ENCODE results near the gene DNAJC4.
A peak's percentile ranks its signal among the peaks of the same experiment; 100 is the strongest.

DNAJC4 gene

DNA sequence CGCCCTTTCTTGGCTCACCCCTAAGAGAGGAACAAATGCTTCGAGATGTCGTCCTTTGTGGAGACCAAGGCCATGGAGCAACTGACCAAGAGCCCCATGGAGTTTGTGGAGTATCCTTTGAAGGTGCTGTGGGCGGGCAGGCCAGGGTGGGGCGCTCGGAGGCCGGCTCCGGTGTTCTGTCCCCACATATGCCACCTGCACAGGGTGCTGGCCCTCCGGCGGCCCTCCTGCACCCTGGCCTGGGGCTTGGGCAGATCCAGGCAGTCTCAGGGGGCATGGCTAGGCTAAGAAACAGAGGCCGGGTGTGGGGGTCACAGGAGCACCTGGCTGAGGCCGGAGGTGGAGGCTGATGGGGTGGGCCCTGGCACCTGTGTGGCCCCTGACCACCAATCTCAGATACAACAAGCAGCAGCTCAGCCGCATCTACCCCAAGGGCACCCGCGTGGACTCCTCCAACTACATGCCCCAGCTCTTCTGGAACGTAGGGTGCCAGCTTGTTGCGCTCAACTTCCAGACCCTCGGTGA lies 31.3 kb downstream of the DNAJC4 start:
- no peak for DNase-seq

DNA sequence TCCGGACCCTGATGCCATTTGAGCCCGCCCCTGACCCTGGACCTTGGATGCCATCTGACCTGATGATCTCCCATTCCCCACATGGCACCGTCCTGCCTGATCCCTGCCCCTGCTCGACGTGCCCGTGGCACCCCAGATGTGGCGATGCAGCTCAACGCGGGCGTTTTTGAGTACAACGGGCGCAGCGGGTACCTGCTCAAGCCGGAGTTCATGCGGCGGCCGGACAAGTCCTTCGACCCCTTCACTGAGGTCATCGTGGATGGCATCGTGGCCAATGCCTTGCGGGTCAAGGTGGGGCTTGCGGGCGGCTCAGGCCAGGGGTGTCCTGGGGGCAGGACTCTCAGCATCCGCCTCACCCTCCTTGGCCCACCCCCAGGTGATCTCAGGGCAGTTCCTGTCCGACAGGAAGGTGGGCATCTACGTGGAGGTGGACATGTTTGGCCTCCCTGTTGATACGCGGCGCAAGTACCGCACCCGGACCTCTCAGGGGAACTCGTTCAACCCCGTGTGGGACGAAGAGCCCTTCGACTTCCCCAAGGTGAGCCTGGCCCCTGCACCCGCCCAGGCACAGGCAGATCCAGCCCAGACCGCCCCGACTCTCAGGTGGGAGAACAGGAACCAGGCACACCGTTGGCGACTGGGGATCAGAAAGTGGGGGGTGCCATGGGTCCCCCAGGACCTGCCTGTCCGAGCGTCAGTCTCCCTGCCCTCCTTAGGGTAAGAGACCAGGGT lies 32.1 kb downstream of the DNAJC4 start:
- no peak for DNase-seq

DNA sequence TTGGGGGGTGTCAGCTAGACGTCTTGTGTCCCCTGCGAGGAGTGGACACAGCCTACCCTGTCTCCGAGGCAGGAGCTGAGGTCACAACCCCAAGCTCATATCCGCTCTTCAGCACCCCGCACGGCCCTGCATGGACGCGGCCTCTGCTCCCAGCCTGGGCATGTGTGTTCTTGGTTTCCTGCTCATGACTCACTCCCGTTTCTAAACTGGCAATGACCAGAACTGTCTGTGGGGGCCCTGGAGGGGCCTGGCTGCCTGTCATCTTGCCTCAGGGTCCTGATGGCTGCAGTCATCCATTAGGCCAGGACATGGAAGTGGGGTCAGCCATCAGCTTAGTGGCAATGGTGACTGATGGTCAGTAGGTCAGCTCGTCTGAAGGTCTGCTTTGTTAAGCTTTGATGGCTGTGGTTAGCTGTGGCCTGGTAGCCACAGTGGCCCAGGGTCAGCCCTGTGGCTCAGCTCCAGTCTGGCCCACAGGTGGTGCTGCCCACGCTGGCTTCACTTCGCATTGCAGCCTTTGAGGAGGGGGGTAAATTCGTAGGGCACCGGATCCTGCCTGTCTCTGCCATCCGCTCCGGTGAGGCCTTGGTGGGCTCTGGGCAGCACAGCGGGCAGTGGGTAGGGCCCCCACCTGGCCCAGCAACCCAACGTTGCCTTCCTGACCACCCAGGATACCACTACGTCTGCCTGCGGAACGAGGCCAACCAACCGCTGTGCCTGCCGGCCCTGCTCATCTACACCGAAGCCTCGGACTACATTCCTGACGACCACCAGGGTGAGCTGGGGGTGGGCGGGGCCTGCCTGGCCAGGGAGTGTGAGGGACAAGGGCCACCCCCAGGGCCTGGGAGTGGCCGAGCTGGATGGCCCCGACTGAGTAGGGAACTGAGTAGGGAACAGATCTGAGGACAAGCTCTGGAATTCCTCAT lies 32.9 kb downstream of the DNAJC4 start:
- DNase-seq: no peak

- no peak for DNase-seq
Measured at GRCh38 chr11:64263947-64264317, 33.6 kb downstream of the DNAJC4 start.

DNA sequence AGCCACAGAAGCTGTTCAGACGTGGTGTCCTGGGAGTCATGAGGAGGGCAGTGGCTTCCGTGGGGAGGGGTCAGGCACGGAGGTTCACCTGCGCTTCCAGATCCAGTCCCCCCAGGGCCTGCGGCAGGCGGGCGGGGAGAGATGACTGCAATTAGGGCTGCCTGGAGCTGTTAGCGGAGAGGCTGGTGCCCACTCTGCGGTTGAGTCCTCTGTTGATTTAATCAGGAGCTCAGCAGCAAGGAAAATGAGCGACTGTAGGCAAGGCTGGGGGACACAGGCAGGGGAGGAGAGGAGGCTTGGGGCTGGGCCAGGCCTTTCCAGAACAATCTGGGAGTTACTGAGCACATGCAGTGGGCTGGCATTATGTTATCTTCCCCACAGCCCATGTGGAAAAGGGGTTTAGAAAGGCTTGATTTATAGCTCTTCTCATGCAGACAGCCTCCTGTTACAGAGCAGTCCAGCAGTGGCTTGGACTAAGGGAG lies 34.1 kb downstream of the DNAJC4 start:
- no peak for DNase-seq

GRCh38 chr11:64265176-64266160 lies 35.1 kb downstream of the DNAJC4 start:
- no peak for DNase-seq

DNA sequence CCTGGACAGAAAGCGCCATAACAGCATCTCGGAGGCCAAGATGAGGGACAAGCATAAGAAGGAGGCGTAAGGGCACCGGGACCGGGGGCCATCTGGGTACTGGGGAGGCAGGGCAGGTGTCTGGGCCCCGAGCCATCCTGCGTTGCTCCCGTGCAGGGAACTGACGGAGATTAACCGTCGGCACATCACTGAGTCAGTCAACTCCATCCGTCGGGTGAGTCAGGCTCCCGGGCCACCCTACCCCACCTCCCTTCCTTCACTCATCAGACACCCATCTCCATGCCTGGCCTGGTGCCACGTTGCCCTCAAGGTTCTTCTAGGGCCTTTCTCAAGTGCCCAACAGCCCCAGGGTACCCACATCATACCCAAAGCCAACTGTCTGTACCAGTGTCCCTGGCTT lies 36.0 kb downstream of the DNAJC4 start:
- no peak for DNase-seq

DNA sequence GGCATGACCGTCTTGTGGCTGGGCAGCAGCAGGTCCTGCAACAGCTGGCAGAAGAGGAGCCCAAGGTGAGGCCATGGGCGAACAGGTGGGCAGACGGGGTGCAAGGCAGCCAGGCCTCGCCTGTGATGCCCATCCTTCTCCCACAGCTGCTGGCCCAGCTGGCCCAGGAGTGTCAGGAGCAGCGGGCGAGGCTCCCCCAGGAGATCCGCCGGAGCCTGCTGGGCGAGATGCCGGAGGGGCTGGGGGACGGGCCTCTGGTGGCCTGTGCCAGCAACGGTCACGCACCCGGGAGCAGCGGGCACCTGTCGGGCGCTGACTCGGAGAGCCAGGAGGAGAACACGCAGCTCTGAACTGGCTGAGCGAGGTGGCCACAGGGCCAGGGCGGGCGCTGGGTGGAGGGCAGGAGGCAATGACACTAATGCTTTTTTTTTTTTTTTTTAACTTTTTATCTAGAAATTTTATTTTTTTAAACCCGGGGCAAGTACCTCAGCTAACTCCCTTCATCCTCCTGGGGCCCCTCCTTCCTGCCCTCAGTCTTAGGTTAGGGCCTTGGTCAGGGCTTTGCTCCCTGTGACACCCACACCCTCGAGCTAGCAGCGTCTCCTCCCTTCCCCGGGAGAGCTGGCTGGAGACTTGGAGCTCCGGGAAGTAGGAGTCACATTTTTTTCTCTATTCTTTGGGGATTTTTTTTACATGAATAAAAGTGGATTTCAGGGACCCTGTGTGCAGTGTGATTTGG lies 37.0 kb downstream of the DNAJC4 start:
- DNase-seq: no peak

DNA sequence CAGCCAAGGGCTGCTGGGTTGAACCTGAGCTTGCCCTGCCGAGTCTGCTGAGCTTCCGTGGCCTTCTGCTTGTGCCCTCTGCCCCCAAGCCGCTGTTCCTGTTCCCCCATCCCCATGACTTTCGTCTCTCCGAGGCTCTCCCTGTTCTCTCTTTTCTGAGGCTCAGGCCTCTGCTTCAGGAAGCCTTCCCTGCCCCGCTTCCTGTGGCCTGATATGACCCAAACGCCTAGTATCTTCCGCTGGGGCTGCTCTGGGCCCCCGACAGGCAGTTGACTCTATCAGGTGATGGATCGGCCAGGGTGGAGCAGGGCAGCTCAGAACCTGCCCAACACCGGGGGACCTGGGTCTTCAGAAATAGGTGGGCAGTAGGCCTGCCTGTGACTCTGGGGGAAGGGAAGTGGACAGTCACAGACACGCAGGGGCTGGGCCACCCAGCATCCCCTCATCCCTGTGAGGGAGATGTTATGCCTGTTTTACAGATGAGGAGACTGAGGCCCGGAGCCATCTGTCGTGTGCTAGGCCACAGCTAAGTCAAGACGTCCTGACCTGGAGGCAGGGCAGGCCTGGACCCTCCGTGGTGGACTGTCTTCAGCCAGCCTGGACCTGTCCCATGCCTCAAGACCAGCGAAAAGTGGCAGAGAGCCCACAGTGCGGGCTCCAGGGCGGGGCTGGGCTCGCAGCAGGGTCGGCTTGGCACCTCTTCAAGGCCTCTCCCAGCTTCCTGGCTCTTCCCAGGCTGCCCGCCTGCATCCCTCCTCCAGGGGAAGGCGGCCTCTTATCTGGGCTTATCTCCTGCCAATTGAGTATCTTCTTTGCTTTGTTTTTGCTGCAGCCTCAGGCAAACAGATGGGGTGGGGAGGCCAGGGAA lies 37.9 kb downstream of the DNAJC4 start:
- no peak for DNase-seq

DNA sequence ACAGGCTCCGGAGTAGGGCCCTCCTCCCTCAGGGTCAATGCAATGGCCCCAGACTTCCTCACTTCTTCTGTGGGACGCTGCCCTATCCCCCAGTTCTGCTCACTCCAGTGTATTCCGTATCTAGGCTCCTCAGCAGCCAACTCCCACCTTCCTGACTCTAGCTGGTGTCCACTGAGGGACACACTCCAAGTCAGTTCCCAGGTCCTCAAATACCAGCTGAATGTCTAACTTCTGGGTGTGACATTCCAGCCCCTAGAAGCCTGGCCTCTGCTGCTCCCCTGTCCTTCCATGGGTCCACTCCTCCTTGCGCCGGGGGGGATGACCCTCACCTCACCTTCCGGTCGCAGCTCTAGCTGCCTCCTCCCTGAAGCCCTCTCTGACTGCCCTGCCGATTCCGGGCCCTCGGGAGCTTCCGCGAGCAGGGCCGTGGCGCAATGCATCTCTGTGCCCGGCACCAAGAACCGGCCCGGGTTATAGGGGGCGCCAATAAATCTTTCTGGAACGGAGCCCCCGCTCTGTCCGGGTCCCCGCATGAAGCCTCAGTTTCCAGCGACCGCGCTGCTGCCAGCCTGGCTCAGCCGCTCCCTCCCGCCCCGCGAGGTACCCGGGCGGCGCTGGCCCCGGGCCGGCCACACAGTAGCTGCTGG lies 38.7 kb downstream of the DNAJC4 start:
- DNase-seq: no peak

DNA sequence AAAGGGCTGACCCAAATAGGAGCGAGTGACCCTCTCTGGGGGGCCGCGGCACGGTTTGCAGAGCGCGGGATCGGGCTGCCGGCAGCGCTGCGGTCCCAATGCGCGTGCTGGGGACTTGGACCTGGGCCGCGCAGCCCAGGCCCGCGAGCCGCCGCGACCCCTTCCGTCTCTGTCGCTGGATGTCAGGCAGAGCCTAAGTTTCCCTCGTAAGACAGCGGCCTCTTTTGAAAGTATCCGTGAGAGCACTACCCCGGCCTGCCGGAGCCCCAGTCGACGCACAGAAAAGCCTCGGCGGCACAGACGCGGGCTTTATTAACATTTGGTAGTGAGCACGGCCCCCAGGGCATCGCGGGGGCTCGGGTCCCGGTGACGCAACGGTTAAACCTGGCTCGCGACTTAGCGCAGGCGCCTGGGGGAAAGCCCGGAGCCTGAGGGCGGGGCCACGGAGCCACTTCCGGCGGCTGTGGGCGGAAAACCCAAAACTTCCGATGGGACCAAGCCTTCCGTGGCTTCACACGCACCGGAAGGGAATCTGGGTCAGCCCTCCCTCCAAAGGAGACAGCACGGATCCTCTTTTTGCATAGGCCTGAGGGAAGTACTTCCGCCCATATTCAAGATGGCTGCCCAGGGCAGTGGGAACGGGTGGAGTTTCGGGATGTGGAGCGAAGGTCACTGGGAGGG lies 39.3 kb downstream of the DNAJC4 start:
- peak; percentile 96 for DNase-seq

DNA sequence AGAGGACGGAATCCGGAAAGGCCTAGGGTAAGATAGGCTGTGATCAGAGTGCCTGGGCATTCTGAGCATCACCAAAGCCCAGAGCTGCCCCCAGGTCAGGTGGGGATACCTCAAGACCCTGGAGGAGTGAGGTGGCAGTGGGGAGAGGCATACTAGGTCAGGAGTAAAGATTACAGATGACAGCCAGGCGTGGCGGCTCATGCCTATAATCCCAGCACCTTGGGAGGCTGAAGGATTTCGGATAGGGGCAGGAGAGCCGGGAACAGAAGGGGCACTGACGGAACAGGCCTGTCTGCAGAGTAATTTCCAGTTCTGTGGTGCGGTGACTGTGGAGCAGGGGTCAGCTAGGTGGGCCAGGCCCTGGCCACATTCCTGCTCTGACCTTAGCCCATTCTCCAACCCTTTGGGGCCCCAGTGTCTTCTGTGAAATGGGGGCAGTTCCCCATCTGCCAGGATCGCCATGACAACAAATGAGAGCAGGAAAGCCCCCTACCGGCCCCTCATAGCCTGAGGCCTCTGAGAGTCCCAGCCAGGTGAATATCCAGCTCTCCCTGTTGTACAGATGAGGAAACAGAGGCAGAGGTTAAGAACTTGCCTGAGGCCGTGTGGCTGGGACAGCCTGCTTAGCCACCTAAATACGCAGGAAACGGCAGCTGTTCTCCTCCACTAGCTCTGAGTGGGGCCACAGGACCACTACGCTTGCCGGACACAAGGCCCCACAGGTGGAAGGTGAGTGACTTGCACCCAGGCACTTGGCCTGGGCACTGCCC lies 44.9 kb downstream of the DNAJC4 start:
- no peak for DNase-seq

- DNase-seq: no peak
Measured at GRCh38 chr11:64275841-64276240, 45.5 kb downstream of the DNAJC4 start.

DNA sequence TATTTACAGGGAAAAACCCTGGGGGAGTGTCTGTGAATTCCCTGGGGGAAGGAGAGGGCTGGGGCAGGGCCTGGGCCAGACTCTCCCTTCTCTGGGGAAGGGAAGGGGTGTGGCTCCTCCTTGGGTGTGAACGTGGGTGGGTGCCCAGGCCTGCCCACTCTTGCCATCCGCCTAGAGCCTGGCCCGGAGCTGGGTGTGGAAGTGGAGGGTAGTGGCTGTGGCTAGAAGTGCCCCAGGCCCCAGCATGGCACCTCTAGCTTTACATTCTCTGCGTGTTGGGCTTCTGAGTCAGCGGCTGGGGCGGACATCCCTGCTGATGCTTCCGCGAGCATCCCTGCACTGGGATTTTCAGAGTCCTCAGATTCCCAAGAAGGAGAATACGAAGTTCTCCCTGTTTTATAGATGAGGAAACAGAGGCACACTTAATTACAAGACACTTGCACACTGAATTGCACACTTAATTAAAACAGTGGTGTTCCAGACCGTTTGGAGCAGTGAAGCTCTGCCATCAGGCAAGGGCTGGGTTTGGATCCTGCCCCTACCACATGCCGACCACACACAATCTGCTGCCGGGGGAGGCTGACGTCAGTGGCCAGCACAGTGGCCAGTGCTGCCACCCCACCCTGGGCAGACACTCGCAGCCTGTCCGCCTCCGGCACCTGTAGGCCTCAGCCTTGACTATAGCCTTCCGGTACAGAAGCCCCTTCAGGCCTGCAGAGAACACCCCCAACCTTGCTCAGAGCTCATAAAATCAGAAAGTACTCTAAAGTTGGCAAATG lies 46.5 kb downstream of the DNAJC4 start:
- DNase-seq: no peak

GRCh38 chr11:64278576-64279190 lies 48.3 kb downstream of the DNAJC4 start:
- no peak for DNase-seq

DNA sequence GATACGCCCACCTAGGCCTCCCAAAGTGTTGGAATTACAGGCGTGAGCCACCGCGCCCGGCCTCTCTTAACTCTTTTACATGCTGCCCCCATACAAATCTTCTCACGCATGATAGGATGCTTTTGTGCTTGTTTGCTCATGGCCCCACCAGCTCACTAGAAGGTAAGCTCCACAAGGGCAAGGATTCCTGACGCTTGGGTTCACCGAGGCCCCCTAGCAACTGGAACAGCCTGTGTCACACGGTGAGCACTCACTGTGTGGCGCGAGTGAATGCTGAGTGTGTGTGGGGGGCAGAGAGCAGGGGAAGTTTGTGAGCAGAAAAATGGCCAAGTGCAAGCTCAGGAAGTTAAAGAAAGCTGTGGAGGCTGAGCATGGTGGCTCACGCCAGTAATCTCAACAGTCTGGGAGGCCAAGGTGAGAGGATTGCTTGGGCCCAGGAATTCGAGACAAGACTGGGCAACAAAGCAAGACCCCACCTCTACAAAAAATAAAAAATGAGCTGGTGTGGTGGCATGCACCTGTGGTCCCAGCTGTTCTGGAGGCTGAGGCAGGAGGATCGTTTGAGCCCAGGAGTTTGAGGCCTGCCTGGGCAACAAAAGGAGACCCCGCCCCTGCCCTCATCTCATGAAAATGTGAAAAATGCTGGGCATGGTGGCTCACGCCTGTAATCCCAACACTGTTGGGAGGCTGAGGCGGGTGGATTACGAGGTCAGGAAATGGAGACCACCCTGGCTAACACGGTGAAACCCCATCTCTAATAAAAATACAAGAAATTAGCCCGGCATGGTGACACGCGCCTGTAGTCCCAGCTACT lies 51.8 kb downstream of the DNAJC4 start:
- no peak for DNase-seq

DNA sequence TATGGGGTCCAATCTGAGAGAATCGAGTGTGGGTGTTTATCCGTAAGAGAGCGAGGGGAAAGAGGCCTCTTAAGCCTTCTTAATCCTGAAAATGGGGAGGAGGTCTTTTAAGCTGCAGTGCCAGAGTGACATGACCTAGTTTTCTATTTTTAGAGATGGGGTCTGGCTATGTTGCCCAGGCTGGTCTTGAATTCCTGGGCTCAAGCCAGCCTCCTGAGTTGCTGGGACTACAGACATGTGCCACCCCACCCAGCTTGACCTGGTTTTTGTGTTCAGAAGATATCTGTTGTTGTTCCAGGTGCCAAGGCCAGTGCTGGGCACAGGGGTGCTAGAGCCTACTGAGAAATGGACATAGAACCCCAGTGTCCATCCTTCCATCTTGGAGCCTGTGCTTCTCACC lies 52.7 kb downstream of the DNAJC4 start:
- no peak for DNase-seq

All from activated CD4-positive, alpha-beta T cell treated with anti-CD3 and anti-CD28 coated beads, Interleukin-2, amount 50 U/mL, for 1 hour (primary cell).